ENCODE measurements around the gene CHADL.
"Not testable (repeated sequence)": the region's sequence is repeated elsewhere in the genome, so short reads cannot be mapped to it uniquely, and the experiment has no call there.

The CHADL gene, protein sequence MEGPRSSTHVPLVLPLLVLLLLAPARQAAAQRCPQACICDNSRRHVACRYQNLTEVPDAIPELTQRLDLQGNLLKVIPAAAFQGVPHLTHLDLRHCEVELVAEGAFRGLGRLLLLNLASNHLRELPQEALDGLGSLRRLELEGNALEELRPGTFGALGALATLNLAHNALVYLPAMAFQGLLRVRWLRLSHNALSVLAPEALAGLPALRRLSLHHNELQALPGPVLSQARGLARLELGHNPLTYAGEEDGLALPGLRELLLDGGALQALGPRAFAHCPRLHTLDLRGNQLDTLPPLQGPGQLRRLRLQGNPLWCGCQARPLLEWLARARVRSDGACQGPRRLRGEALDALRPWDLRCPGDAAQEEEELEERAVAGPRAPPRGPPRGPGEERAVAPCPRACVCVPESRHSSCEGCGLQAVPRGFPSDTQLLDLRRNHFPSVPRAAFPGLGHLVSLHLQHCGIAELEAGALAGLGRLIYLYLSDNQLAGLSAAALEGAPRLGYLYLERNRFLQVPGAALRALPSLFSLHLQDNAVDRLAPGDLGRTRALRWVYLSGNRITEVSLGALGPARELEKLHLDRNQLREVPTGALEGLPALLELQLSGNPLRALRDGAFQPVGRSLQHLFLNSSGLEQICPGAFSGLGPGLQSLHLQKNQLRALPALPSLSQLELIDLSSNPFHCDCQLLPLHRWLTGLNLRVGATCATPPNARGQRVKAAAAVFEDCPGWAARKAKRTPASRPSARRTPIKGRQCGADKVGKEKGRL

GRCh38 chr22:41240377-41241132 lies at the start of gene CHADL:
TSS of gene CHADL (minus strand) at chr22:41240931. CDS start at chr22:41240881, 50 bp downstream.
- no peak for DNase-seq

DNA sequence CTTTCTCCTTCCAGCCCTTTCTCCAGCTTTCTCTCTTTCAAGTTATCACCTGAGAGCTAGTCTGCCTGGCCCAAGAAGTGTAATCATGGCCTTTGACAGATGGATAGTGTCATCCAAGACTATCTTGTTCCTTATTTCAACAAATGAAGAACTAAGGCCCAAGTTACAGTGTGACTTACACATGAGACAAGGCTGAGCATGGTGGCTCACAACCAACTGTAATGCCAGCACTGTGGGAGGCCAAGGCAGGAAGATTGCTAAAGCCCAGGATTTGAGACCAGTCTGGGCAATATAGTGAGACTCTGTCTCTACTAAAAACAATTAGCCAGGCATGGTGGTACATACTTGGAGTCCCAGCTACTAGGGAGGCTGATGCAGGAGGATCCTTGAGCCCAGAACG lies 48.9 kb upstream of the CHADL start:
- DNase-seq = peak; percentile 37 to 49

DNA sequence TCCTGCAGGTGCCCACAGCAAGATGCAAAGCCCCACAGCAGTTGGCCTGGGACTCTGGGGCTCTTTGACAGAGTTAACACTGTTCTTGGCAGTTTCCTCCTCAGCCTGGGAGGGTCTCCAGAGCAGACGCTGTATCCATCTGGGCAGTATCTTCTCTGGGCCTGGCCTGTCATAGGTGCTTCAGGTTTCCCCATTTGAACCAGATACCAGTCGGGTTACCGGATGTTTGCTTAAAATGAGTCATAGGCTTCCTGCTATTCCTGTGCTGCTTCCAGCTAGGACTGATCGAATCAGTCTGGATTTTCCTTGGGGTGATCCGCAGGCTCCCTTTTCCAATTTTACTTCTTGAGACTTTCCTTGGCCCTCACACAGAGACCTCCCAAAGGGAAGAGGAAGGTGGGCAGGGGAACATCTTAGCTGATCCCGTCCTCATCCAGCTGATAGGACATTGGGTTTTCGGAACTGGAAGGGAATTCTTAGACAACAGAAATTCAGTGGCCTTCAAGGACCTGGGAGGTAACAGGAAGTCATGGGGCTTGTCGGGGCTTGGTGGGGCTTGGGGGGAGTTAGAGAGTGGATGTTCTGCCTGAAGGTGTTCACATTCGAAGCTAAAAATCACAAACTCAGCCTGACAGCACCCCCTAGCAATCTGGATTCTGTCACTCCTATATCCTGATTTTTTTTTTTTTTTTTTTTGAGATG lies 47.7 kb upstream of the CHADL start:
- no peak for DNase-seq

GRCh38 chr22:41286639-41287091 lies 45.9 kb upstream of the CHADL start:
- peak; percentile 83 to 90 for DNase-seq

GRCh38 chr22:41285820-41286638 lies 45.3 kb upstream of the CHADL start, which contains the start of gene RANGAP1:
TSS of gene RANGAP1 (minus strand) at chr22:41286187. CDS start at chr22:41281044, 5,143 bp downstream.
- peak; percentile 95 to 99 for DNase-seq

GRCh38 chr22:41285441-41285819 lies 44.7 kb upstream of the CHADL start:
- peak; percentile 11 to 31 for DNase-seq

DNA sequence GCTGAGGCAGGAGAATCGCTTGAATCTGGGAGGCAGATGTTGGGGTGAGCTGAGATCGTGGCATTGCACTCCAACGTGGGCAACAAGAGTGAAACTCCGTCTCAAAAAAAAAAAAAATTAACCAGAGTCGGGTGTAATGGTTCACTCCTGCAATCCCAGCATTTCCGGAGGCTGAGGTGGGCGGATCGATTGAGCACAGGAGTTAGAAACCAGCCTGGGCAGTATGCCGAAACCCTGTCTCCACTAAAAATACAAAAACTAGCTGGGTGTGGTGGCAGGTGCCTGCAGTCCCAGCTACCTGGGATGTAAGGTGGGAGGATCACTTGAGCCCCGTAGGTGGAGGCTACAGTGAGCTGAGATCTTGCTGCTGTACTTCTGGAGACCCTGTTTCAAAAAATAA lies 43.7 kb upstream of the CHADL start:
- no peak for DNase-seq

- DNase-seq = no peak
Observed at GRCh38 chr22:41280854-41281253, 40.1 kb upstream of the CHADL start.

GRCh38 chr22:41280065-41280464 lies 39.3 kb upstream of the CHADL start:
- DNase-seq = no peak

GRCh38 chr22:41274856-41275255 lies 34.1 kb upstream of the CHADL start:
- DNase-seq = no peak

GRCh38 chr22:41273128-41273527 lies 32.4 kb upstream of the CHADL start:
- DNase-seq = no peak

- no peak for DNase-seq
Observed at GRCh38 chr22:41271787-41272186, 31.1 kb upstream of the CHADL start.

DNA sequence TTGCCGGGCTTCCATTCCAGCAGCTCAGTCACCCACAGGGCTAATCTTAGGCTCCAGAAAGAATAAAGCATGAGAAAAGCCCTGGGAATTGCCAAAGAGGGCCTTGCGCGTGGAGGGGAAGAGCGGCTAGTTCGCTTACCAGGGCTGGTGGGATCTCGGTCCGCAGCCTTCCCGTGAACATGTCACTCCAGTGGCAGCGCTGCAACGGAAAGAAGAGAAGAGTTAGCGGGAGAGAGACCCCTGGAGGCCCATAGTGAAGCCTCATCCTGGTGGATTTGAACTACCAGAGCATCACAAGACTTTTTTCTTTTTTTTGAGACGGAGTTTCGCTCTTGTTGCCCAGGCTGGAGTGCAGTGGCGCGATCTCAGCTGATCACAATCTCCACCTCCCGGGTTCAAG lies 27.2 kb upstream of the CHADL start:
- no peak for DNase-seq

GRCh38 chr22:41264408-41264941 lies 23.7 kb upstream of the CHADL start:
- no peak for DNase-seq

DNA sequence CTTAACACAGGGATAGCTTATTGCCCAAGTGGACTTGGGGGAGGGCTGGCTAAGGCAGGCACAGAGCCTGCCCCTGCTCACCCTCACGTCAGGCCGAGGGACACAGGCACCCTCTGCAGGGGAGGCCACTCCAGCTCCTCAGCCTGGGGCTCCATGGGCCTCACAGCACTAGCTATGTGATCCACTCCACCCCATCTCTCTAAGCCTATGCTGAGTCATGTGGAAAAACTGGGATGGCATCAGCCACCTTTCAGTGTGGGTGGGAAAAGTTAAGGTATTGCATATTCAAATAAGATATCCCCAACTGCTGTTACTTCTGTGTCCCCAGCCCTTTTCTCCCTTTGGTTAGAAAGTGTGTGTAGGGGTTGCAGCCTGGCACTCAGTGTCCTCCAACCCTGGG lies 23.0 kb upstream of the CHADL start:
- DNase-seq = no peak

GRCh38 chr22:41262250-41262765 lies 21.6 kb upstream of the CHADL start:
- no peak for DNase-seq

GRCh38 chr22:41261541-41262249 lies 21.0 kb upstream of the CHADL start:
- no peak for DNase-seq

- no peak for DNase-seq
Observed at GRCh38 chr22:41260871-41261270, 20.1 kb upstream of the CHADL start.

- not testable (repeated sequence) for DNase-seq
Observed at GRCh38 chr22:41259756-41260155, 19.0 kb upstream of the CHADL start.

GRCh38 chr22:41257696-41258095 lies 17.0 kb upstream of the CHADL start:
- no peak for DNase-seq
